IMR-90 (cell line): ENCODE data around the gene GPC4. TPM values are rescaled to one million over a fixed set of nuclear protein-coding genes. Genes with fewer than 3 reads are reported as not detected.

Experiments used
- ATAC-seq: fragments of 200-7000 bp; cut with Tn5 transposase; 2 replicates; pipeline ENCODE4 v1.9.1; 2020; ENCODE audit warnings: low read depth, mild to moderate bottlenecking, moderate library complexity
- BruUV-seq: library from RNA; stranded (reverse); fragments of 400-500 nt; replicated peaks from 2 replicates; lab custom pipeline; 2021; lab: Mats Ljungman, UMichigan
- CTCF ChIA-PET: fragments of 300-600 bp; formaldehyde crosslinking; extraction: SDS; loops from one replicate; lab custom pipeline; 2021; ENCODE audit warnings: antibody characterized with exemption; lab: Yijun Ruan, JAX
- POLR2A ChIA-PET: fragments of 300-600 bp; sonication (Branson Sonifier 250); formaldehyde crosslinking; loops from one replicate; lab custom pipeline; 2022; ENCODE audit warnings: antibody characterized with exemption; ENCODE audit not compliant: unreplicated experiment; lab: Charles Lee
- DNase-seq: peaks from one replicate; pipeline ENCODE4 v3.0.0; 2013
- H2AFZ ChIP-seq: replicated peaks from 2 replicates; pipeline ENCODE3; 2013; ENCODE audit warnings: low read length, mild to moderate bottlenecking; ENCODE audit not compliant: poor library complexity
- H2AK5ac ChIP-seq: 2 replicates; pipeline ENCODE4 v1.6.1; 2013; ENCODE audit warnings: low read depth, low read length, inconsistent platforms
- H2AK9ac ChIP-seq: replicated peaks from 2 replicates; pipeline ENCODE3; 2013; ENCODE audit warnings: mild to moderate bottlenecking, low read depth, low read length, moderate library complexity; ENCODE audit not compliant: poor library complexity
- H2BK120ac ChIP-seq: 2 replicates; pipeline ENCODE4 v1.6.1; 2013; ENCODE audit warnings: low read depth, low read length, inconsistent platforms
- H2BK15ac ChIP-seq: 3 replicates; pipeline ENCODE4 v1.6.1; 2013; ENCODE audit warnings: low read depth, low read length, inconsistent platforms
- H2BK20ac ChIP-seq: 2 replicates; pipeline ENCODE4 v1.6.1; 2013; ENCODE audit warnings: low read depth, mild to moderate bottlenecking, inconsistent platforms, low read length, moderate library complexity
- H2BK5ac ChIP-seq: 2 replicates; pipeline ENCODE4 v1.6.1; 2013; ENCODE audit warnings: mild to moderate bottlenecking, low read depth, low read length, inconsistent platforms; ENCODE audit not compliant: poor library complexity, severe bottlenecking
- H3K14ac ChIP-seq: replicated peaks from 2 replicates; pipeline ENCODE4 v1.6.1; 2013; ENCODE audit warnings: low read depth, low read length, inconsistent platforms
- H3K18ac ChIP-seq: 2 replicates; pipeline ENCODE4 v1.6.1; 2013; ENCODE audit warnings: low read depth, low read length, control low read depth
- H3K23ac ChIP-seq: 2 replicates; pipeline ENCODE4 v1.6.1; 2013; ENCODE audit warnings: low read depth, low read length, inconsistent platforms
- H3K27ac ChIP-seq: 2 replicates; pipeline ENCODE4 v1.5.1; 2013; ENCODE audit warnings: mild to moderate bottlenecking, control low read depth, low read length; ENCODE audit not compliant: insufficient read depth
- H3K27me3 ChIP-seq: 2 replicates; pipeline ENCODE4 v1.6.1; 2013; ENCODE audit warnings: low read length; ENCODE audit not compliant: control insufficient read depth, insufficient read depth
- H3K36me3 ChIP-seq: 2 replicates; pipeline ENCODE4 v1.6.1; 2013; ENCODE audit warnings: low read length, mixed read lengths; ENCODE audit not compliant: control insufficient read depth, insufficient read depth
- H3K4ac ChIP-seq: 2 replicates; pipeline ENCODE4 v1.6.1; 2013; ENCODE audit warnings: low read depth, low read length, inconsistent platforms
- H3K4me1 ChIP-seq: 2 replicates; pipeline ENCODE4 v1.6.1; 2013; ENCODE audit warnings: low read length, mixed read lengths; ENCODE audit not compliant: control insufficient read depth, insufficient read depth
- H3K4me2 ChIP-seq: 2 replicates; pipeline ENCODE4 v1.6.1; 2013; ENCODE audit warnings: low read depth, mild to moderate bottlenecking, control low read depth, low read length, moderate library complexity
- H3K4me3 ChIP-seq: 2 replicates; pipeline ENCODE4 v1.5.1; 2013; ENCODE audit warnings: low read depth, mild to moderate bottlenecking, control low read depth, low read length, moderate library complexity; ENCODE audit not compliant: insufficient read depth
- H3K56ac ChIP-seq: 2 replicates; pipeline ENCODE4 v1.6.1; 2013; ENCODE audit warnings: low read length, inconsistent platforms; ENCODE audit not compliant: insufficient read depth; ENCODE audit errors: extremely low read depth
- H3K79me1 ChIP-seq, 2 experiments: 2 replicates each; pipeline ENCODE4 v1.6.1; 2013; ENCODE audit warnings: low read length in 2 of 2, inconsistent platforms in 1 of 2, low read depth in 1 of 2
- H3K9ac ChIP-seq: 2 replicates; pipeline ENCODE4 v1.6.1; 2013; ENCODE audit warnings: low read depth, low read length, control low read depth
- H3K9me1 ChIP-seq: 2 replicates; pipeline ENCODE4 v1.6.1; 2013; ENCODE audit warnings: low read length, inconsistent platforms; ENCODE audit not compliant: insufficient read depth
- H3K9me3 ChIP-seq: 2 replicates; pipeline ENCODE4 v1.6.1; 2013; ENCODE audit warnings: low read length; ENCODE audit not compliant: control insufficient read depth, insufficient read depth
- H4K20me1 ChIP-seq: 2 replicates; pipeline ENCODE4 v1.6.1; 2013; ENCODE audit warnings: low read length, inconsistent platforms; ENCODE audit not compliant: insufficient read depth
- H4K5ac ChIP-seq: 2 replicates; pipeline ENCODE4 v1.6.1; 2013; ENCODE audit warnings: mild to moderate bottlenecking, low read depth, low read length, control low read depth
- H4K8ac ChIP-seq, 2 experiments: 2 replicates each; pipeline ENCODE4 v1.6.1; 2013; ENCODE audit warnings: low read depth in 2 of 2, low read length in 2 of 2, control low read depth in 1 of 2, inconsistent platforms in 1 of 2
- H4K91ac ChIP-seq: 2 replicates; pipeline ENCODE4 v1.6.1; 2013; ENCODE audit warnings: low read depth, low read length, inconsistent platforms; ENCODE audit not compliant: insufficient read depth
- FOS ChIP-seq: fragments of 150-350 bp; IDR thresholded peaks from 2 replicates; pipeline ENCODE4 v1.6.1; 2016; ENCODE audit warnings: low read depth, low read length
- RAD21 ChIP-seq: IDR thresholded peaks from 2 replicates; pipeline ENCODE4 v1.6.1; 2012; ENCODE audit warnings: low read length, improper control_type of control experiment
- SMC3 ChIP-seq: fragments of 150-350 bp; IDR thresholded peaks from 2 replicates; pipeline ENCODE4 v1.6.1; 2016; ENCODE audit warnings: low read depth, mild to moderate bottlenecking, antibody characterized with exemption, low read length, moderate library complexity
- WGBS, 2 experiments: methylation state at CpG; one replicate each; pipeline versions ENCODE4 v1.1.5 to v1.1.7; 2013; ENCODE audit warnings: missing lambda C conversion rate in 2 of 2; ENCODE audit not compliant: insufficient read length in 1 of 2; ENCODE audit errors: extremely low coverage in 2 of 2; 5-methylcytosine and 5-hydroxymethylcytosine counted together
- dilution Hi-C: fragments of 300-500 bp; cut with HindIII; formaldehyde crosslinking; loops from one replicate; pipeline ENCODE4 v1.14.3; 2018; ENCODE audit warnings: low sequenced_read_pairs; ENCODE audit not compliant: unreplicated experiment
- in situ Hi-C: fragments of 300-500 bp; cut with MboI; formaldehyde crosslinking; loops from 3 replicates; pipeline ENCODE4 v1.14.3; 2019; ENCODE audit warnings: low sequenced_read_pairs, inconsistent platforms, mixed read lengths
- intact Hi-C: fragments of 100-400 bp; cut with micrococcal nuclease; formaldehyde crosslinking; loops from 2 replicates; pipeline ENCODE4 v1.10.0; 2022
- polyA plus RNA-seq, 3 experiments: library from polyadenylated mRNA; depleted of rRNA; stranded (reverse); fragments of >200 nt; gene quantifications; 2 replicates each; pipeline ENCODE4 v1.2.3, GENCODE V29; 2012; ENCODE audit warnings: low replicate concordance in 1 of 3
- total RNA-seq: library from RNA; depleted of rRNA; stranded (reverse); fragments of >200 nt; gene quantifications from 2 replicates; pipeline ENCODE4 v1.2.3, GENCODE V29; 2012
- TF ChIP-seq, protein P1 (sequence below): conservative IDR thresholded peaks from 2 replicates; pipeline ENCODE4 v1.5.1; 2012; ENCODE audit warnings: mild to moderate bottlenecking, low read depth, low read length, improper control_type of control experiment

GPC4 gene
- total and polyA plus RNA-seq, 2 of the 4 experiments (the other 2 are of a cell fraction): 0.54 to 1.6 TPM

DNA sequence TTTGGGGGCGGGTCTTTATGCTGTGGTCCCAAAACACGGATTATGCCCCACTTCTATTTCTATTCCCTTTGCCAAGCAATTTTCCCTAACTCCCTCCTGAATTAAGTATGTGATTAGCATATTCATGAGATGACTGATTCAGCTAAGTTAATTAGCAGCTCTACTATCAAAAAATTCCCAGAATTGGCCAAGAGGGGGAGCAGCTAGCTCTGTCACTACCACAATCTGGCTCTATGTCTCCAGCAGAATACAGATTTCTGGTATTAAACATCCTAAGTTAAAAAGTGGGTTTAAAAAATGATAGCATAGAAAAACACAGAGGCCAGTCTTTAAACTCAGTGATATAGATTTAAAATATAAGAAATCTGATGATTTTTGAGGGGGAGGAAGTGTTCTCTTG lies 80.3 kb downstream of the GPC4 start:
- Histone ChIP-seq H3K56ac (no peak overlapping the region), H2AFZ (no peak overlapping the region), H3K4me2 (no peak overlapping the region), H2BK120ac (no peak overlapping the region), H3K4me3 (no peak overlapping the region), H2BK15ac (no peak overlapping the region), H2BK20ac (no peak overlapping the region), H3K4me1 (no peaks in the 10 kb centered on the region), H2BK5ac (no peak overlapping the region), H3K27me3 (peaks cover 2% of the 10 kb centered on the region), H3K9me3 (no peaks in the 10 kb centered on the region), H3K9me1 (no peaks in the 10 kb centered on the region), H3K36me3 (no peaks in the 10 kb centered on the region), H3K9ac (no peak overlapping the region), H4K8ac (no peak overlapping the region), H3K23ac (no peak overlapping the region), H3K18ac (no peak overlapping the region), H3K14ac (no peak overlapping the region), H3K27ac (no peak overlapping the region), H2AK5ac (no peak overlapping the region), H4K91ac (no peak overlapping the region), H2AK9ac (no peak overlapping the region), H3K4ac (no peak overlapping the region), H4K20me1 (no peaks in the 10 kb centered on the region), H4K5ac (no peak overlapping the region), H3K79me1 (no peaks in the 10 kb centered on the region)
- dilution Hi-C loops: no loop called here
- intact Hi-C loops: loop anchor here (1.0 kb wide), 2 partner anchors 80 to 335 kb away; partner anchors contain the start of gene GPC4
- WGBS, 2 experiments: no CpG with 5 or more reads among the region's 2 CpGs
- DNase-seq: peak; percentile 26
- in situ Hi-C loops: loop anchor here (10.0 kb wide), 1 partner anchor 340 kb away; no protein-coding TSS in a partner anchor
- POLR2A ChIA-PET: no interaction called here
- CTCF ChIA-PET: interaction anchor here (0.6 to 2.4 kb wide), 3 partner anchors 9 to 335 kb away, joined by 3 to 11 read pairs (median 6); no protein-coding TSS in a partner anchor
- BruUV-seq: no TSS peak
- TF ChIP-seq FOS: no peak
- peak; percentile 48 for TF ChIP-seq RAD21
- peak; percentile 30; the same call in 1 of the 2 replicates for TF ChIP-seq SMC3
- TF ChIP-seq, protein P1, sequence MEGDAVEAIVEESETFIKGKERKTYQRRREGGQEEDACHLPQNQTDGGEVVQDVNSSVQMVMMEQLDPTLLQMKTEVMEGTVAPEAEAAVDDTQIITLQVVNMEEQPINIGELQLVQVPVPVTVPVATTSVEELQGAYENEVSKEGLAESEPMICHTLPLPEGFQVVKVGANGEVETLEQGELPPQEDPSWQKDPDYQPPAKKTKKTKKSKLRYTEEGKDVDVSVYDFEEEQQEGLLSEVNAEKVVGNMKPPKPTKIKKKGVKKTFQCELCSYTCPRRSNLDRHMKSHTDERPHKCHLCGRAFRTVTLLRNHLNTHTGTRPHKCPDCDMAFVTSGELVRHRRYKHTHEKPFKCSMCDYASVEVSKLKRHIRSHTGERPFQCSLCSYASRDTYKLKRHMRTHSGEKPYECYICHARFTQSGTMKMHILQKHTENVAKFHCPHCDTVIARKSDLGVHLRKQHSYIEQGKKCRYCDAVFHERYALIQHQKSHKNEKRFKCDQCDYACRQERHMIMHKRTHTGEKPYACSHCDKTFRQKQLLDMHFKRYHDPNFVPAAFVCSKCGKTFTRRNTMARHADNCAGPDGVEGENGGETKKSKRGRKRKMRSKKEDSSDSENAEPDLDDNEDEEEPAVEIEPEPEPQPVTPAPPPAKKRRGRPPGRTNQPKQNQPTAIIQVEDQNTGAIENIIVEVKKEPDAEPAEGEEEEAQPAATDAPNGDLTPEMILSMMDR: peak; percentile 55
- ATAC-seq: no peak
